ENCODE measurements around the gene OGA. TPM values are rescaled to one million over a fixed set of nuclear protein-coding genes. Genes with fewer than 3 reads are reported as not detected.

The OGA gene
- total RNA-seq: 53.3 TPM

DNA sequence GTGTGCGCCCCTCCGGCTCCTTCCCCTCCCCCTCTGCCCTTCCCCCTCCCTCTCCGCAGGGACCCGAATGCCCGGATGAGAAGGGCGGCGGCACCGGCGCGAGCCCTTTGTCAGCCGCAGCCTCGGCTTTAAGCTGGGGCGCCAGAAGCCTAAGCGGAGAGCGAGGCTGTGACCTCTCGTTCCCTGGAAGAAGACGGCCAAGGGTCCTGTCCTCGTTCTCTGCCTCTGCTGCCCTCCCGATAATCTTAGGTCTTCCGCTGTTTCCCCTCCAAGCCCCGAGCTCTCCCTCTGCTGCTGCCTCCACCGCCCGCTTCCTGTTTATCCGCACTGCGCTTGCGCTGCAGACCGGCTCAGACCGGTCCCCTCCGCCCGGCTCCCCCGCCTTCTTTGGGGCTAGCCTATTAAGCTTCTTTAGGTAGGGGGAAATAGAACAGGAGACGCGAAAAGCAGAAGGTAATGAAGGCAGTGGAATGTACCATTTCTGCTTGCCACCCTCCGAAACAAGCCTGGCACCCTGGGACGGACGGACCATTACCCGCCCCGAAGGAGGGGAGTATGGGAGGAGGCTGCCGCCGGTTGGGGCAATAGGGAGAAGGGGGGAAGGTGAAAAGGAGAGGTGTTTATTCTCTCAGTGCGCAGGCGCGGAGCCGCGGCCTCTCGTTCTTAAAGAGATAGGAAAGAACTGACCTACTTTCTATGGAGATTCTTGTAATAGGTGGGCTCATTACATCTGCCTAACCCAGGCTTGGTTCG, at the start of gene OGA:
OGA (minus strand) TSS at position 326 of the 753 bp plus-strand sequence. CDS start 422 bp downstream, outside the sequence.
- peak; percentile 93 to 100 (median 99) for DNase-seq (ENCODE audit: low read depth in 2 of 3, low spot score in 2 of 3)

DNA sequence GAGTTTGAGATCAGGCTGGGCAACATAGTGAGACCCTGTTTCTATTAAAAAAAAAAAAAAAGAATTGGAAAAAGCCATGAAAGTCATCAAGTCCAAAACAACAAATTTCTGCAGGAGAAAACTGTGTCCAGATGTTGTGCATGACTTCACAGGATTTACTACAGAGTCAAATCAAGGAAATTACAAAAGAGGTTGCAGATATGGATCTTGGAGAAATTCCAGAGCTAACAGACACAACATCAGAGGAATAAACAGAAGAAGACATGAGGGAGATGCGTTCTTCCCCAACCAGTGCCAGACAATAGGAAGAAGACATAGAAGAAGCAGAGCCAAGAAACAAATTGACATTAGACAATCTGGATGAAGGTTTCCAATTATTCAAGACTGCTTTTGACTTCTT, 49.7 kb upstream of the OGA start:
- DNase-seq (ENCODE audit: low read depth in 2 of 3, low spot score in 2 of 3): no peak

DNA sequence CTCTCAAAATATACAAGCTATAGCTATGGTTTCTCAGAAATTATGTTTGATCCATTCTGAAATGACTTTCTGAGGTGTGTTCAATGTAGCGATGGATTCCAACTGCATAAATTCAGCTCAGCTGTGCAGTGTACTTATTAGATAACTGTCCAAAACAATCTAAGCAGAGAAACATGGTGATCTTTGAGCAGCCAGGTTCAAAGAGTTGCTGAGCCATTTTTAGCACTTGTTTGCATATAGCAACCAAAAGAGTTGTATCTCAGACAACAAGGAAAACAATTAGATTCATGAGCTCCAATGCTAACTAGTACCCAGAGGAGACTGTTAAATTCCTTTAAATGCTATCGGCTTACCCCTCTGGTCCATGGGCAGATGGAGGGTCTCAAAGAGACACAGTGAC, 41.3 kb upstream of the OGA start:
- DNase-seq (ENCODE audit: low read depth in 2 of 3, low spot score in 2 of 3): no peak

DNA sequence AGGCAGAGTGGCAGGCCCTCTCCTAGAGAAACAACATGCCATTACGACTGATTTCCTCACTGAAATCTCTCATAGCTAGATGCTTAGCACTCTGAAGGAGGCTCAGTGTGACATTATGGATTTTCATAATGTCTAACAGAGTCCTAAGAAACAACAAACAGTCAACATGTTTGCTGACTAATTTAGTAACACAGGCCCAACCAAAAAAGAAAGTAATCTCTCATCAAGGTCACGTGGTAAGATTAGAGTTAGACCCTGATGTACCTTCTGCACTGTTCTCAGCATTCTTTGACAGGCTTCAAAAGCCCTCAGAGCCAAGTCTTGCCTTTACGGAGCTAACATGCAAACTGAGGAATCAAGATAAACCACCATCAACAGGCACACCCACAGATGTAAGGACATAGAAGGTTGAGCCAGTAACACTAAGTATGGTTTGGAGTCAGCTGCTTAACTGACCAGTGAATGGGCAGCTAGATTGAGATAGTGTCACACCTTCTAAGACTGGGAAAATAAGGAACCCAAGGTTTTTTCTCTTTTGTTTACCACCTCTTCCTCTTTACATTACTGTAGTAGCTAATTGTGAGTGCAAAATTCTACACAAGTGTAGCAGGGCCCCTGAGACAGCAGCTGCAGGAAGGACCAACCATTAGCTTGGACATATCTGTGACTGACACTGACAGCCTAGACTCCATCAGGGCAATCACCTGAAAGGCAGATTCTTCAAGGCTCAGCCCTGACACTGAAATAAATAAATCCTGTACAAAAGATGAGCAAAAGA, 40.7 kb upstream of the OGA start:
- DNase-seq (ENCODE audit: low read depth in 2 of 3, low spot score in 2 of 3): no peak

DNA sequence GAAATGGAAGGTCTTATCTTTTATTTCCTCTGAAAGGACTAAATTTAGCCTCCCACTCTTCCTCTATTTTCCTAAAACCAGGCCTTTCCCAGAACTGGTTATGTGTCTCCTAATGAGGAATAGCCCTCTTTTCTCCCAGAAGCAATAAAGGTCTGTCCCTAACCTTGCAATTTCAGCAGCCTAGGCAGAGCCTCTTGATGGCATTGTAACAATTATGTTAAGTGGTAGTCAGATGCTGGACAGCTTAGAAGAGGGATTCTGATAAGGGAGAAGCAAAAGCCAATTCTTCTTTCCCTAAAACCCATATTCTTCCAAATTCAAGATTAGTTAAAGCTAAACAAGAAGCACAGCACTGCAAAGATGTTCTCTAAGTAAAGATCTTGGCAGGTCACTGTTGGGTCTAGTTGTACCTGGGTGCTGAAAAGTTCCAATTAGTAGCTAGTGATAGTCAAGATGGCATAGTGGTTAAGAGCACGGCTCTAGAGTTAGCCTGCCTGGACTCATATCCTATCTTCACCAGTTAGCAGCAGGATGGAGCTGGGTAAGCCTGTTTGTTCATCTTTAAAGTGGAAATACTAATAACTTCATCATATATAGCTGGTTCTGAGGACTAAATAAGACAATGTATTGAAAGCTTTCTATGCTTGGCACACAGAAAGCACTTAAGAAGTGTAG, 39.7 kb upstream of the OGA start:
- DNase-seq (ENCODE audit: low read depth in 2 of 3, low spot score in 2 of 3): no peak

DNA sequence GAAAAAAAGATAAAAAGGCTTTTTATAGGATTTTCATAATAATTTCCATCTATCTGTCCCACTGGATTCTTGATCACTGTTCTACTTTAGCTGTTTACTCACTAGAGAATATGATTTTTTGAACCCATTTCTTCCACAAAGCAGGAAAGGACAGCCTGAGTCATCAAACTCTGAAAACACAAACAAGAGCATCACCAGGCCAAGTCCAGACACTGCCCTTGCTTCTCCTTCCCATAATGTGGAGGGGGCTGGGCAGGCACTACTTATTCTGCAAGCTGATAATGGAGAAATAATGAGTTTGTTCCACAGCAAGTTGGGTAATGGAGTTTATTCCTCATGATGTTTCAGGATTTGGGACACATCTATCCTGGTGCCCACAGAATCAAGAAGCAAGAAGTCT, 38.4 kb upstream of the OGA start:
- no peak for DNase-seq (ENCODE audit: low read depth in 2 of 3, low spot score in 2 of 3)

DNA sequence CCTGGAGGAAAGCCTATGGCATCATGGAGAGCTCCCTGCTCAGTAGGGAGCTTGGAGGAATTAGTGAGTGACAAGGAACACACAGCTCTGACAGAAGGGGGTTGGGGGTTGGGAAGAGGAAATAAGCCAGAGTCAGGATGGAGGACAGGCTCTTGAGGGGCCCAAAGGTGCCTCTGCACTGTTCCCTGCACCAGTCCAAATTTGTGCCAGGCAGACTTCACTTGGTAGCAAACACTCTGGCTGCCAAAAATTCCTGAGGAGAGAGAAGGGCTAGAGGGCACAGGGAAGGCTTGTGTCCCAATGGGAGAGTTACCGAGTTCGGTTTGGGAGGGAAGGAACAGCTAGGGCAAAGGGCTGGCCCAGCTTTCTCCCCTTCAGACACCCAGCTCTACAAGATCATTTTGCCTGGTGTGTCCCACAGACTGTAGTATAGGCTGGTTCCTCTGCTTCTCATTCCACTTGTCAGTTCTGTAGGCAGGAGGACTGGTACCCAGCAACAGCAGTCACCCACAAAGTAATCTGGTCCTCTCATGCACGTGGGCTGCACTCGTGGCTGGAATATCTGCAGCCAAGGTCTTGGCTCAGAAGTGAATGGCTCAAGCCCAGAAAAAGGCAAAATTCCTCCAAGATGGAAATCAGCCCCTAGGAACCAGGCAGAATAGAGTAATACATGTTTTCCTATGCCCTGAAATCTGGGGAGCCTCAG, 33.3 kb upstream of the OGA start:
- no peak for DNase-seq (ENCODE audit: low read depth in 2 of 3, low spot score in 2 of 3)

DNA sequence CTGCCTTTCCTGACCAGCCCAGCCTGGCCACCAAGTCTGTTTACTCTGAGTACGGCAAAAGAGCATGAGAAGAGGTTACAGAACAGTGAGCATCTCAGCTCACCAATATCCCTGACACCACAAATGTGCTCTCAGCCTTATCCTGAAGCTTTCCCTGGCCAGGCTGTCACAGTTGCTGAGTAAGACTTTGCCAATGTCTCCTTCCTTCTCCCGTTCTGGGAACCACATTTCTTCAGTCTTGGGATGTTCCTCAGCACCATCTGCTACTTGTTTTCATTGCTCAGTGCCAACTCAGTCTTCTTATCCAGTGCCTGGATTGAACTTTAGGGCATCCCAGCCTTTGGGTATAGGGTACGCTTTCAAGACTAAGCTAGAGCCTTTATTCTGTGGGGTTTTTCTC, 32.5 kb upstream of the OGA start:
- DNase-seq (ENCODE audit: low read depth in 2 of 3, low spot score in 2 of 3): no peak

DNA sequence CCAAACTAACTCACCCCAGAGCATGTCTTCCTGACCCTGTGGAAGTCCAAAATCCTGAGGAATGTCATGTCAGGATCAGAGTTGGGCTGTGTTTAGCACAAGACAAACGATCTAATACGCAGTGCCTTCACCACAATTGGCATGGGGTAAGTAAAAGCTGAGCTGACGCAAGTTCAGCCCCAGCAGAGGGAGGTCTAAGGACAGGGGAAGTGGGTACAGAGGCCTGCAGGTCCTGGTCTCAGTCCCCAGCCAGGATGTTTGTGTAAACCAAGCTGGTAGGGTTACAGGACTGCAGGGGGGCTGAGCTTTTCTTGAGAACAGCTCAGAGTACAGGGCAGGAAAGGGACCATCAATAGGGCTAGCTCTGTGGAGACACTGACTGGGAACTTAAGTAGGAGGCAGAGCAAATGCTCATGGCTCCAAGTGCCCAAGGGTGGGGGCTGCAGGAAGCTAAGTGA, 30.7 kb upstream of the OGA start:
- no peak for DNase-seq (ENCODE audit: low read depth in 2 of 3, low spot score in 2 of 3)

DNA sequence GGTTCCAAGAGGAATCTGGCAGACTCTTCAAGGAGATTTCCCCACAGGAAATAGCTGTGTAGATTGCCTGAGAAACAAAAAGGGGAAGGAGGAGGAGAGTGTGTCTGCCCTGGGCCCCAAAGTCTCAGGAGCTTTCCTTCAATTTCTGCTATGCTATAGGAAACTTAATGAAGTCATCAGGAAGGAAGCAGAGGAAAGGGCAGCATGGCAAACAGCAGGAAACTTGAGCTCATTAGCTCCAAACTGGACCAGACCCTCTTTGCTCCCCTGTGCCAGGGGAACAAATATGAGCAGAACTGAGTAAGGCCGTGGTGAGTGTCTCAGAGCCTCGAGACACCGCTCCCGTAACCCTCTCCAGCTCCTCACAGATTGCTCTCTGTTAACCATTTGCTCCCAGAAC, 30.2 kb upstream of the OGA start:
- DNase-seq (ENCODE audit: low read depth in 2 of 3, low spot score in 2 of 3): no peak

DNA sequence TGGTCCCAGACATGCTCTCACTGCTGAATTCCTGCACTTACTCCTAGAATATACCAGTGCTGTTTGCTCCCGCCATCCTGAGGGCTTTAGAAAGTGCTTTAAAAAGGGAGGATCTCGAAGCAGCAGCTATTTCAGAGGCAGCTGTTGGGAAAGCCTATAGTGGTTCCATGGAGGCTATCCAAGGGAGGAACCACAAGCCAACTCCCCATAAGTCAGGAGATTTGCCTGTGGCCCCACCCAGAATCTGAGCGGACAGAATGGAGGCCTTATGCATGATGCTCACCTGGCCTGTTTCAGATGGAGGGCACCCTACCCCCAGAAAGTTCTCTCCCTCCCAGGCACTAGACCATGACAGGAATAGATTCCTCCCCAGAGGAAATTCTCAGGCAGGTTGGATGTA, 27.6 kb upstream of the OGA start:
- no peak for DNase-seq (ENCODE audit: low read depth in 2 of 3, low spot score in 2 of 3)

DNA sequence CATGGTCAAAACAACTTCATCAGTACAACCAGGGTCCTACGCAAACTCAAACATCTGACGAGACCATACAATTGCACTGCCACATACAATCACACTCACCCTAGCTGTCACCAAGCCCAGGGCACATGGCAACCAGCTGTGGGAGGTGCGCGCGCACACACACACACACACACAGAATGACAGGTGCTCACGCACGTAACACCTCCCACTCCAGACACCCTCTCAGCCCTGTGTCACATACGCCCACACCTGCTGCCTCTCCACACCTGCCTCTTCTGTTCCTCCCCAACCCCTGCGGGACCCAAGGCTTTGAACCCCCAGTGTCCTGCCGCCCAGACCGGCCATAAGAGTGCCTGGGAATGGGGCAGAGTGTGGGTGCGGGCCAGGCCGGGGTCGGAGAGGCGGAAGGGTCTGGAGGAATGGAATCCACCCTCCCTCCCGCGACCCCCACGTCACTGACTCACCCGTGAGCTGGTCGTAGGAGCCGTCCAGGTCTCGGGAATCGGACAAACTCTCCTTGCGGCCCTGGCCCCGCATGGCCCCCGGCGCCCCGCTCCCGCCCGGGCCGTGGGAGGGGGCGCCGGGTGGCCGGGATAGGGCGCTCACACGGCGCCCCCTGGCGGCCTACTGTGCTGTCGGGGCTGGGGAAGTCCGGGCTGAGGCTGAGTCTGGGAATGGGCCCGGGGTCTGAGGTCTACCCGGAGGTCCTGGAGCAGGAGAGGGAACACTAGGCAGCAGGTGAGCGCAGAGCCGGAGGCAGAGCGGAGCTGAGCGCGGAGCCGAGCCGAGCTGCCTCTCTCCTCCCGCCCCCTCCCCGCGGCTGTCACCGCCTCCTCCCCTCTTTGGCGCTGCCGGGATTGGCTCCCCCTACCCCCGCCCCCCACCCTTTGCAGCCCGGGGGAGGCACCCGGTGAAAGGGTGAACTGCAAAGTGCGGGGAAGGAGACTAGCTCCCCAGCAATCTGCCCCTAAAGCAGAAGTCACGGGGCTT, 25.1 kb upstream of the OGA start, which contains the start of gene KCNIP2:
KCNIP2 (minus strand) TSS at position 769 of the 990 bp plus-strand sequence; CDS start at position 537, 232 bp downstream.
- DNase-seq (ENCODE audit: low read depth in 2 of 3, low spot score in 2 of 3): peak in 2 of 3 donors; percentile 72 to 73

DNA sequence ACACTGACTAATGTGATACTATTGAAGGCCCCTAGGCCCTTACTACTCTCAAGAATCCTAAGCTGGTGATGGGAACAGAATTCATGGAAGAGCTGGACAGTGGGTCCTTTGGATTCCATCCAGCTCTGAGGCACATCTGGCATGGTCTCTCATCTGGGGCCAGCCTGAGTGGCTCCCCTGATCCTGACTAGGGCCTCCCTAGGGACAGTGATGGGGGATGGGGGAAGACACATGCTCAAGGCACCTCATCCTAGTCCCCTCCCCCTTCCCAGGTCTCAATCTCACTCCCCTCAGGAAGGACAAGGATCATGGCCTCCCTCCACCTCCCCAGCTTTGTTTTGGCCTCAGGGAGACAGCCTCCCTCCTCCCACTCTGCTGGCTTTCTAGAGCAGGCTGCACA, 23.6 kb upstream of the OGA start:
- no peak for DNase-seq (ENCODE audit: low read depth in 2 of 3, low spot score in 2 of 3)

DNA sequence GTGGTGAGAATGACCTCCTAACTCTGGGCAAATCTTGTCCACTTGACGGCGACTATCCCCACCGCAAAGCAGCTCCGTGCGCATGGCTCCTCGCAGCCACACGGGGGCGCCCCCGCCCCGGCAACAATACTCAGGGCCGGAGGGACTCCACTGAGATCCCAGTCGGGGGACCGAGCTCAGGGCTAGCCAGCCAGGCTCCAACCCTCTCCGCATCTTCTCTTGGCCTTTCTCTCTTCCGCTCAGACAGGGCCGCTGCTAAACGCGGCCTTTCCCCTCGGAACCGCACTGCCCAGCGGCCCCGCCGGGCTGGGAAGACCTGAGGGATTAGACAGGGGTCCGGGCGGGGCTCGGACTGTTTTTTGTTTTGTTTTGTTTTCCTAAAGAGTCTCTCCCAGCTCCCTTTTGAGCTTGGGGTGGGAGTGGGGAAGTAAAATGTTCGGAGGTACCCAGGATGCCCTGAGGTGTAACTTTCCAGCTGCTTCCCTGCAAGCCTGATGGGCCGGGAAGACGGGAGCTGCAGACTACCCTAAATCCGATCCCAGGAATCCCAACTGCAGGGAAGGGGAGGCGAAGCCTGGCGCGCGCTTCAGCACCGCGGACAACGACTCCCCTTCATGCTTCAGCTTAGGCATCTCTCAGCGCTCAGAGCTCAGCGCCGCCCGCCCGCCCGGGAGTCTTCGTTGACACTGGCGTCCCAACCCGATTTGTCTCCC, 22.7 kb upstream of the OGA start:
- peak; percentile 49 to 86 (median 81) for DNase-seq (ENCODE audit: low read depth in 2 of 3, low spot score in 2 of 3)

DNA sequence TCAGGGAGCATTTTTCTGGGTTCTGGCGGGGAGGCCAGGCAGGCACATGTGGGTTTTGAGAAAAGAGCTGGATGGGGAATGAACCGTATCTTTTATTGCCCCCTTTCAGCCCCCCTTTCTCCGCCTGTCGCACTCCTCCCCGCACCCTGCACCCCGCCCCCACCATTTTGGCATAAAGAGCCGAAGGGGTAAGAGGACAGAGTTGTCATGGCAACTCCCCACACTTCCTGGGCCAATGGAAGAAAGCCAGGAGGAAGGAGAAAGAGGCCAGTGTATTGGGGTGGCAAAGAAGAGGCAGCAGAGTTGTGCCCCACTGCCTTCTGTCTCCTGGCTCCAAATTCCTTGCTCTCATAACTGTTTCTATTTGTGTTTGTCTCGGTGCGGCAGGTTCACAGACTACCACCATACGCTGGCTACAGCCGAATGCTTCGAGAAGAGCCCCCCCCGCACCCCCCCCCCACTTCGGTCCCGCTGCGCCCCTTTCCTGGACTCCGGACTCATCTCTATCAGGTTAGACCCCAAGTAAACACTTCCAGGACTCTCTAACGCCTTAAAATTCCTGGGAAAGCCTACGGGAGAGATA, 21.9 kb upstream of the OGA start:
- DNase-seq (ENCODE audit: low read depth in 2 of 3, low spot score in 2 of 3): no peak

DNA sequence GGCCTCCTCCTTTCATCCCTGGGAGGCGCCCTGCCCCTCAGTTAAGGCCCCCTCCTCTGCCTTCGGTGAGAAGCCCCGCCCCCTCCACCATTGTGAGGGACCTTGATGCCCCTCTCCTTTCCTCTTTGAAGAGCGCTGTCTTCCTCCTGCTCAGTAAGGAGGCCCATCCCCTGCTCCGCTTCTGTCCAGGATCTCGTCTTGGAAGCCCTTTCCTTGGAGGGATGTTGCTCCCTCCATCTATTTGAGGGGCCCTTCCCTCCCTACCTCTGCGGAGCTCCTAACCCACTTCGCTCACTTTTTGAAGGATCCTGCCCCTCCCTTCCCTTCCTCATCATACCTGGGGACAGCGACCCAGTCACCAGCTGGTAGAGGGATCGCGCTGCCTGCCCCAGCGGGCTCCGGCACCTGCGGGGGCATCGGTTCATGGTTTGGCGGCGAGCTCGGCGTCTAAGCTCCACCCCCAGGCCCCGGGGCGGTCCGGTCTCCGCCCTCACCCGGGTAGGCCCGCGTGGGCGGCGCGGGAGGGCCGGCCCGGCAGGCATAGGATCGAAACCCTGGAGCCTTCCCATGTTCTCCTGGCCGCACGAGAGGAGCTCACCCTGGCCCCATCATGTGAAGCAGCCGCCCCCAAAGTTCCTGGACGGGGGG, 21.3 kb upstream of the OGA start:
- DNase-seq (ENCODE audit: low read depth in 2 of 3, low spot score in 2 of 3): peak in 2 of 3 donors; percentile 40 to 50

DNA sequence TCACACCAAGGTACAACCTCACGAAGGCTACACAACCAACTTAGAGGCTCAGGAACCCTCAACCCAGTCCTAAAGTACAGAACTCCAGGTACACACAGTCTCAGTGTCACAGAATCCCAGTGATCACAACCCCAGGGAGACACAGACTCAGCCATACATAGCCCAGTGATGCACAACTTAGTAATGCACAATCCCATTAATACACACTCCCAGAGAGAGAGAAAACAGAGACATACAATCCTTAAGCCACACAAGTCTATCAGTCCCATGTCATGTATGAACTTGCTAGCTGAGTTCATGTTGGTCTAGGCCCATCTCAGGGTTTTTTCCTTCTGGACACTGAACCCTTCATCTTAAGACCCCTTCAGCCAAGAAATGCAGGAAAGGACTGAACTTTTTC, 20.8 kb upstream of the OGA start:
- DNase-seq (ENCODE audit: low read depth in 2 of 3, low spot score in 2 of 3): no peak

DNA sequence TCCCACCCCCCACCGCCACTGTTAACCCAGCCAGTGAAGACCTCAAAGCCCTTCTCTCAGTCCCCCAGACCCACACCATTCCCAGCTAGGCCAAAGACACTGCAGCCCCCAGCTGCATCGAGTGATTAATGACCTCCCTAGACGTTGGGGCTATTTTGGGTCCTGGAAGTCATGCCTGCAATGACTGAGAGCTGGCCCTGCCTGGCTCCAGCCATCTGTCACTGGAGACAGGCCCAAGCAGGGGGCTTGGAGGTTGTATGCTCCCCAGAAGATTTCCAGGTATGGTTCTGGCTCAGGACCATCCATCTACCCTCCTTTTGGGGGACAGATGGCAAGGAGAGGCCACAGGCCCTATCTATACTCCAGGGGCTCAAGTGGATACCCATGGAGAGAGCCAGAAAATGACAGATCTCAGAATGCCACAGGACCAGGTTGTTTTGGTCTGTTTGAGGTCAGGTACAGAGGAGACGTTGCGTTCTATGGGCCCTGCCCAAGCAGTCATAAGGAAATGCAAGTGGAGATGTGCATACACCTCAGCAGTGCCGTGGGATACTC, 20.2 kb upstream of the OGA start:
- no peak for DNase-seq (ENCODE audit: low read depth in 2 of 3, low spot score in 2 of 3)
